Dermis blood vessel endothelial cell (primary cell): ENCODE results near the gene CHMP5. TPM values are rescaled to one million over a fixed set of nuclear protein-coding genes. Genes with fewer than 3 reads are reported as not detected.
A peak's percentile ranks its signal among the peaks of the same experiment; 100 is the strongest.

Source experiments
- DNase-seq: peaks from one replicate; pipeline ENCODE4 v3.0.0; 2010
- total RNA-seq: library from RNA; depleted of rRNA; stranded (reverse); fragments of >200 nt; gene quantifications from 2 replicates; pipeline ENCODE4 v1.2.3, GENCODE V29; 2014

The CHMP5 gene
- total RNA-seq = 106 and 116 TPM in 2 replicates

DNA sequence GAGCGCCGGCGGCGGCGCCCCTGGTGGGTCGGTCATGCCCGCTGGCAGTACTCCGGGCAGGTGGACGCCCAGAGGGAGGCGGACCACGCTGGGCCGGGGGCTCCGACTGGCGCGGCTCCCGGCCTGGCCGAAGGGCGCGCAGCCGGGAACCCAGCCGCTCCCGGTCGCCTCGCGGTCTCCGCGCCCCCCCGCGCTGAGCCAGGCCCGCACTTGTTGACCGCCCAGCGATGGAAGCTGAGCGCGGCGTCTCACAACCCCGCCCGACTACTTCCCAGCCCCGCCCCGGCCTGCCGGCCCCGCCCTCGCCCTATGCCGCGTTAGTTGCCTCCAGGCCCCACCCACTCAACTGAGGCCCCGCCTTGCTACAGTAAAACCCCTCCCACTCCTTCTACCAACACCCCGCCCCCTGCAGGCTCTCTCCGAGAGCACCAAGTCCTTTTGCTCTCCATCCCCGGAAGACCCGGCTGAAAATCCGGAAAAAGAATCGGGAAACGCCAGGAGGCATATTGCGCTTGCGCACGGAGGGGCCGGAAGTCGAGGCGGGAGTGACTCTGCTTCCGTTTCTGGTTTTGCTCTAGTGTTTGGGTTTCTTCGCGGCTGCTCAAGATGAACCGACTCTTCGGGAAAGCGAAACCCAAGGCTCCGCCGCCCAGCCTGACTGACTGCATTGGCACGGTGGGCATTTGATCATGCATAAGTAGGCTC is at the start of gene CHMP5, which contains the start of gene BAG1:
Gene CHMP5, plus strand, starts transcription at position 577 of the 705 bp plus-strand sequence. Its CDS starts 30 bp downstream, at position 607.
Gene BAG1, minus strand, starts transcription at position 236 of the 705 bp plus-strand sequence.
- peak; percentile 99 for DNase-seq

DNA sequence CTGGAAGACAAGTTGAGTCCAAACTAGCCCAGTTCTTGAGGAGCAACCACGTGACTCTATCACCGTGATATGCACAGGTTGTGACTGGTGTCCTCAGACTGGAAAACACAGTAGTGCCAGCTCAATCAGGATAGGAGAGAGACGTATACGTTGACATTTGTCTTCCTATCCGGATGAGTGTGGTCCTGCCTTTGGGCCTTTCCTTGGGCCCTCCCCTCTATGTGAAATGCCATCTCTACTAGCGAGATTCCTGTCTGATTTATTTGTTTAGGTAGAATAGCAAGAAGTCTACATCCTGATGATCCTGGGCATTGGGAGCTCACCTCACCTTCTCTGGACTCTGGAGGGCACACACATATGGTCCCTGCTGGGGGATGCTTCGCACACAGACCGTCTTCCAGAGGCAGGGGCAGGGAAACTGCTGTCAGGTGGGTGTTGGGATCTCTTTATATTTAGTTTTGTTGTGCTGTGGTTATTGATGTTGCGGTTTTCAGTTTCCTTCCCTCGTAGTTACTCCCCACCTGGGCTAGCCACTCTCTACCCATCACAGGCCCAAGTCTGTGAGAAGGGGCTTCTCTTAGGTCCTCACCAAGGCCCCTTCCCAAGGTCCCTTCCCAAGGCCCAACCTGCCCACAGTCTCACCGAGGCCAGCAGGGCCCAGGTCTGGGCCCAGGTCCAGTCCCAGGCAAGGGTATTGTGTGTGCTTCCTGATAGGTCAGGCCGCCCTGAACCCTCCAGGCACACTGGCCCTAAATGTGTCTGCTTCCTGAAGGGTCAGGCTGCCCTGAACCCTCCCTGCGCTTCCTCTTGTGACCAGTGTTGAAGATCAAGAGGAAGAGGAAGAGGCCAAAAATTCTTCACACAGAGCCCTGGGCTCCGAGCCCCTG is 43.9 kb upstream of the CHMP5 start:
- no peak for DNase-seq

- no peak for DNase-seq
These were observed 43.3 kb upstream of the CHMP5 start for GRCh38 chr9:33221568-33221884.

DNA sequence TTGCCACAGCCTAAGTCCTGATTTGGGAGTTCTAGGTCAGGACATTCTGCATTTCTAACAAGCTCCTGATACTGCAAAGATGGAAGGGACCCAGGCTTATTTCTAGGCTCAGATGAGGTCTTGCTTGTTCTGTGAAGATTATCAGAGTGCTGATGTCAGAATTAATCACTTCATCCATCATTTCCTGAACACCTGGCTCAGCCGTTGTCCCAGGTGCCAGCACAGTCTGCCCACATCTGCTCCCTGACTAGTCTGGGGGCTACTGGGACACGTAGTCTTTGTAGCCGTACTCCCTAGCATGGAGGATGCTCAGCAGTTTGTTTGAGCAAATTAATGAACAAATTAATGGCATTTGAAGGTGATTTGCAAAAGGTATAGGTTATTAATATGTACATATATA is 42.8 kb upstream of the CHMP5 start:
- peak; percentile 33 for DNase-seq

DNA sequence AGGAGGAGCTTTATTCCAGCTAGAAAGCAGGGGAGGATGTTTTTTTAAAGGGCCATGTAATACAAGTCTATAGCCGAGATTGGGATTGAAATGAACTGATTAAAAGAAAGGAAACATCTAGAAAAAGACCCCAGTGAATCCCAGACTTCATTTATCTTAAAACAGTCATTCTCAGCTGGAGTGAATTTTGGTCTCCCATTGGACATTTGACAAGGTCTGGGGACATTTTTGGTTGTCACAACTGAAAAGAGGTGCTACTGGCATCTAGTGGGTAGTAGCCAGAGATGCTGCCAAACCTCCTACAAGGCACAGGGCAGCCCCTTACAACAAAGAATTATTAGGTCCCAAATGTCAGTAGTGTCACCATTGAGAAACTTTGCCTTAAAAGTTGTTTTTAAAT is 41.2 kb upstream of the CHMP5 start:
- no peak for DNase-seq

GRCh38 chr9:33225319-33226147 is 39.3 kb upstream of the CHMP5 start:
- DNase-seq = peak; percentile 88

DNA sequence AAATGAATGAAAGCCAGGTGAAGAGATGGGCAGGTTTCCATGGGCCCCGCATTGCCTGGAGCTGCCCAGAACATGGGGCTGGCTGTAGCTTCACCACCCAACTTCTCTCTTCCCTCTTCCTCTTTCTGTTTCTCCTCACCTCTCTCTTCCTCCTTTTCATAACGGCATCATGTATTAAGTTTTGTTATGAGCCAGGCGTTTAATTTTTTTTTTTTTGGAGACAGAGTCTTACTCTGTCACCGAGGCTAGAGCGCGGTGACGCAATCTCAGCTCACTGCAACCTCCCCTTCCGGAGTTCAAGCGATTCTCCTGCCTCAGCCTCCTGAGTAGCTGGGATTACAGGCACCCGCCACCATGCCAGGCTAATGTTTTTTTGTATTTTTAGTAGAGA is 37.8 kb upstream of the CHMP5 start:
- no peak for DNase-seq

GRCh38 chr9:33227741-33228140 is 37.1 kb upstream of the CHMP5 start:
- DNase-seq = no peak

- no peak for DNase-seq
These were observed 36.2 kb upstream of the CHMP5 start for GRCh38 chr9:33228606-33229005.

DNA sequence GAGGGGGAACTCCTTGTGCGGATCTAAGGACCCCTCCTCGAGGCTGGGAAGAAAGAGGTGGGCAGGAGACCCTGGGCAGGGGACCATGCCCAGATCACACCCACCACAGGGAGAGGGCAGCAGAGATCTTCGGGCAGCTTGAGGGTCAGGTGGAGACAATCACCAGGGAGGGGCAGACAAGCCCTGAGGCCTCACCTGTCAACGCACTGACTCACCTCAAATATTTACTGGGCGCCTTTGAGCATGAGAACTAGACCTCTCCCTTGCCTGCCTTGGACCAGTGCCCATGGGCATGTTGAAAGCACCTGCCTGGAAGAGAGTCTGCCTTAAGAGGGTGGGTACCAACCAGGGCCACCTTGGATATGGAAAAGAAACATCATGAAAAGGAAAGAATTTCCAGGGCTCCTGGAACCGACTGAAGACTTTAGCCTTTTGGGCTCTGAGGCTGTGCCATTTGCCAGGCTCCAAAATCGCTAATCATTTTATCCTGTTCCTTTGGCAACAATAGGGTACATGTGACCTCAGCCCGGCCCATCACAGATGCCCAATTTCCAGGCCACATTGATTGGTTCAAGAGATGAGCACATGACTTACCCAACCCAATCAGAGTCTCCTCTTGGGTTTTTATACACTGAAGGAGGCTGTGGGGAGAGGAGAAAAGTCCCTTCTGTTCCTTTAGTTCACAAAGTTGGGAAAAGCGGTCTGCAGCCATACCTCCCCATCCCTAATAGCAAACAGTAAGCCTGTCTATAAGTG is 35.3 kb upstream of the CHMP5 start:
- no peak for DNase-seq

- DNase-seq = no peak
These were observed 33.9 kb upstream of the CHMP5 start for GRCh38 chr9:33230756-33231622.

DNA sequence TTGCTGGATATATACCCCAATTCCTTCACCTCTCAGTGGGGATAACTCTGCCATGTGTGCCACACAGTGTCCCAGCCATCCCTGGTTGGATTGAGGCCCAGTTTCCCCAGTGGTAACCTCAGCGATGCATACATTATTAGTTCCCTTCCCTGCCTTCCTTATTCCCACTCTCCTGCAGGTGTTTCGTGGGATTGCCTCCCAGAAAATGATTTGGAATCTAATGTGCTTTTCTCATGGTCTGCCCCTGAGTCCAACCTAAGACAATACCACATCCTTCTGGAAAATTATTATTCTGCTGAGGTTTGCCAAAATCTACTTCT is 33.3 kb upstream of the CHMP5 start:
- DNase-seq = no peak

GRCh38 chr9:33232815-33233214 is 32.0 kb upstream of the CHMP5 start:
- DNase-seq = no peak

- DNase-seq = peak; percentile 64
These were observed 31.1 kb upstream of the CHMP5 start for GRCh38 chr9:33233626-33234342.

- DNase-seq = no peak
These were observed 30.1 kb upstream of the CHMP5 start for GRCh38 chr9:33234511-33235467.

GRCh38 chr9:33236571-33236970 is 28.3 kb upstream of the CHMP5 start:
- DNase-seq = no peak

DNA sequence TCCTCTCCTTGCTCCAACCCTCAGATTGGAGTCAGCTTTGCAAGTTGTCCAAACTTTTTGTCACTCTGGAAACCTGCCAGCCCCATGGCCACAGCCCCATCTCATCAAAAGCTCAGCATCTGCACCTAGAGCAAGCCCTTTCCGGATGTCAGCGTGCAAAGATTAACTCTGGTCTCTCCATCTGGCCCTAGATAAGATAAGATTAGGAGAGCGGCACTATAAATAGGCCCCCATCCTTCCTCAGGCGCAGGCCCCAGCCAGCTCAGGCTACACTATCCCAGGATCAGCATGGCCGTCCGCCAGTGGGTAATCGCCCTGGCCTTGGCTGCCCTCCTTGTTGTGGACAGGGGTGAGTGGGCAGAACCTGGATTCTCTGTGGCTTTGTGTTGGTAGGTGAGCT is 24.9 kb upstream of the CHMP5 start, which contains the start of gene SPINK4:
Gene SPINK4, plus strand, starts transcription at position 247 of the 400 bp plus-strand sequence. Its CDS starts 42 bp downstream, at position 289.
- no peak for DNase-seq

DNA sequence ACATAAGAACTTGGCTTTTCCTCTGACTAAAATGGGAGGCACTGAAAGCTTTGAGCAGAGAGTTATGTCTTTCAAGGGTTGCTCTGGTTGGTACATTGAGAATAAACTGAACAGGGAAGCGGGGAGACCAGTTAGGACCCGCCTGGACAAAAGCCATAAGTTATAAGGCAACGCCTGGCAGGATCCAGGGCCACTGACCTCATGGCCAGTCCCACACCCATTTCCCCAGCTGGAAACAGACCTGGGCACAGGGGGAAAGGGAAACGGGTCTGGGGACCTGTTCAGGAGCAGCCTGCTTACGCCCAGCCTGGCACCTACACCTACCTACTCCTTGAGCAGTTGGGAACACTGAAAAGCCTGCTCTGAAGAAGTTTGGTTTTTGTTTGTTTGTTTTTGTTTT is 23.6 kb upstream of the CHMP5 start:
- no peak for DNase-seq

DNA sequence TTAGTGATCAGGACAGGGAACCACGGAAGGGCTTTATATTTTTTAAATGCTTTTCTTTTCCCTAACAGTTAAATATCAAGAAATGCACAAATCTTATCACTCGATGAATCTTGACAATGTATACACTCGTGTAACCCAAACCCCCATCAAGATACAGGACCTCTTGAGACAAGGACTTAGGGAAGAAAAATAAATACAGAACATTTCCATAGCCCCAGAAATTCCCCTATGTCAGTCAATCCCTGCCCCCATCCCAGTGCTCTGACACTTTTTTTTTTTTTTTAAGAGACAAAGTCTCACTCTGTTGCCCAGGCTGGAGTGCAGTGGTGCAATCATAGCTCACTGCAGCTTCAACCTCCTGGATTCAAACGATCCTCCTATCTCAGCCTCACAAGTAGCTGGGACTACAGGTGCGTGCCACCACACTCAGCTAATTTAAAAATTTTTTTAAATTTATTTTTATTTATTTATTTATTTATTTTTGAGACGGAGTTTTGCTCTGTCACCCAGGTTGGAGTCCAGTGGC is 22.2 kb upstream of the CHMP5 start:
- DNase-seq = no peak
